ENCODE results near the gene MOV10L1.
A peak's percentile ranks its signal among the peaks of the same experiment; 100 is the strongest.

MOV10L1 gene

GRCh38 chr22:50090412-50090714 is 557 bp downstream of the MOV10L1 start:
- DNase-seq (ENCODE audit: low read depth) = no peak

GRCh38 chr22:50091092-50091768 is 1.4 kb downstream of the MOV10L1 start:
- no peak for DNase-seq (ENCODE audit: low read depth)
- TF ChIP-seq MYC (IDR thresholded peaks at IDR 0.05; ENCODE audit: low read depth, low read length) = no peak
- no peak for TF ChIP-seq MAX (IDR thresholded peaks at IDR 0.05; ENCODE audit: low read depth, low read length)
- no peak for TF ChIP-seq POLR2A (IDR thresholded peaks at IDR 0.05; ENCODE audit: extremely low read depth, insufficient read length)
- no peak for TF ChIP-seq CTCF (IDR thresholded peaks at IDR 0.05; ENCODE audit: low read depth, low read length)
- no peak overlapping the region for H3K4me3 ChIP-seq (ENCODE audit: low read depth, low read length)

More at GRCh38 chr22:50090412-50090714, 557 bp downstream of the MOV10L1 start:
- no peak overlapping the region for H3K4me3 ChIP-seq (ENCODE audit: low read depth, low read length)
- no peak for TF ChIP-seq CTCF (IDR thresholded peaks at IDR 0.05; ENCODE audit: low read depth, low read length)
- TF ChIP-seq MYC (IDR thresholded peaks at IDR 0.05; ENCODE audit: low read depth, low read length) = no peak
- no peak for TF ChIP-seq MAX (IDR thresholded peaks at IDR 0.05; ENCODE audit: low read depth, low read length)
- TF ChIP-seq POLR2A (IDR thresholded peaks at IDR 0.05; ENCODE audit: extremely low read depth, insufficient read length) = no peak

- no peak for TF ChIP-seq MYC (IDR thresholded peaks at IDR 0.05; ENCODE audit: low read depth, low read length)
- no peak for TF ChIP-seq CTCF (IDR thresholded peaks at IDR 0.05; ENCODE audit: low read depth, low read length)
- no peak for TF ChIP-seq MAX (IDR thresholded peaks at IDR 0.05; ENCODE audit: low read depth, low read length)
- no peak for TF ChIP-seq POLR2A (IDR thresholded peaks at IDR 0.05; ENCODE audit: extremely low read depth, insufficient read length)
- DNase-seq (ENCODE audit: low read depth) = no peak
- H3K4me3 ChIP-seq (ENCODE audit: low read depth, low read length) = no peak overlapping the region
Observed at GRCh38 chr22:50092342-50092741, 2.5 kb downstream of the MOV10L1 start.

GRCh38 chr22:50098052-50098451 is 8.2 kb downstream of the MOV10L1 start:
- DNase-seq (ENCODE audit: low read depth) = no peak
- TF ChIP-seq CTCF (IDR thresholded peaks at IDR 0.05; ENCODE audit: low read depth, low read length) = no peak
- no peak for TF ChIP-seq MYC (IDR thresholded peaks at IDR 0.05; ENCODE audit: low read depth, low read length)
- TF ChIP-seq MAX (IDR thresholded peaks at IDR 0.05; ENCODE audit: low read depth, low read length) = no peak
- TF ChIP-seq POLR2A (IDR thresholded peaks at IDR 0.05; ENCODE audit: extremely low read depth, insufficient read length) = no peak

GRCh38 chr22:50101870-50102565 is 12.2 kb downstream of the MOV10L1 start:
- DNase-seq (ENCODE audit: low read depth) = peak; percentile 34
- no peak for TF ChIP-seq CTCF (IDR thresholded peaks at IDR 0.05; ENCODE audit: low read depth, low read length)
- no peak for TF ChIP-seq POLR2A (IDR thresholded peaks at IDR 0.05; ENCODE audit: extremely low read depth, insufficient read length)
- no peak for TF ChIP-seq MYC (IDR thresholded peaks at IDR 0.05; ENCODE audit: low read depth, low read length)
- TF ChIP-seq MAX (IDR thresholded peaks at IDR 0.05; ENCODE audit: low read depth, low read length) = no peak
- no peak overlapping the region for H3K4me3 ChIP-seq (ENCODE audit: low read depth, low read length)

More at GRCh38 chr22:50098052-50098451, 8.2 kb downstream of the MOV10L1 start:
- H3K4me3 ChIP-seq (ENCODE audit: low read depth, low read length) = no peak overlapping the region
